ENCODE measurements around the gene C8G.

C8G gene

DNA sequence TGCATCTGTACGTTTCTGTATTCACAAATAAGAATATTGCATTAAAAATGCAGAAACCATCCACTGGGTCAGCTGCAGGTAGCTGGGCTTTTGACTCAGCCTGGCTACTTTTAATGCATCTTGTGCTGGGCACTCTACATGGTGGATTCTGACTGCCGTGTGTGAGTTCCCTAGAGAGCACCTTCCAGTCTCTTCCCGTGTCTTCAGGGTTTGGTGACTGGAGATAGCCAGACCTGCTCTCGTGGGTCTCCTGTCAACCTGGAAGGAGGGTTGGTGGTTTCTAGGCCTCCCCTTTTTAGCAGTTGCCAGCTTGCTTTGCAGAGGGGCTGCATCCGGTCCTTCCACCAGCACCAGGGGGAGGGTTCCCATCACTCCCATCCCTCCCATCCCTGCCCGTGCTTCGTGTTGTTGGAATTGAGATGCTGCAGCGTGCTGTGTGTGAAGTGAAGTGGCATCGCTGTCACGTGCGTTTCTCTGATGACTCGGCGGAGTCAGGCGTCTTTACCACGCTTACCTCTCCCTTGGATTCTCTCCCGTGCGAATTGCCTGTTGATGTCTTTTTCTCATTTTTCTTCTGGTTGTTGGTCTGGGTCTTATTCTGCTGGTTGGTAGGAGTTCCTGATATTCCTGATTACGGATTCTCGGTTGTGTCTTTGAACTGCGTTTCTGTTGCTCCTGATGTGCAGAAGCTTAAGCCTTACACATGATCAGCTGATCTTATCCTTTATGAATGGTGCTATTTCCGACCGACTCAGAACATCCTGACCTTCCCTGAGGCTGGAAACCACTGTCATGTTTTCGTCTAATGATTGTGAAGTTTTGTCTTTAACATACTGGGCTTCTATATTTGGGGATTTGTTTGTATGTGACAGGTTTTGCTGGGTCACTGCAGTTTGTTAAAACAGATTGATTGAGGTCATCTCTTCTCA is 17.4 kb upstream of the C8G start:
- TF ChIP-seq, protein P1, sequence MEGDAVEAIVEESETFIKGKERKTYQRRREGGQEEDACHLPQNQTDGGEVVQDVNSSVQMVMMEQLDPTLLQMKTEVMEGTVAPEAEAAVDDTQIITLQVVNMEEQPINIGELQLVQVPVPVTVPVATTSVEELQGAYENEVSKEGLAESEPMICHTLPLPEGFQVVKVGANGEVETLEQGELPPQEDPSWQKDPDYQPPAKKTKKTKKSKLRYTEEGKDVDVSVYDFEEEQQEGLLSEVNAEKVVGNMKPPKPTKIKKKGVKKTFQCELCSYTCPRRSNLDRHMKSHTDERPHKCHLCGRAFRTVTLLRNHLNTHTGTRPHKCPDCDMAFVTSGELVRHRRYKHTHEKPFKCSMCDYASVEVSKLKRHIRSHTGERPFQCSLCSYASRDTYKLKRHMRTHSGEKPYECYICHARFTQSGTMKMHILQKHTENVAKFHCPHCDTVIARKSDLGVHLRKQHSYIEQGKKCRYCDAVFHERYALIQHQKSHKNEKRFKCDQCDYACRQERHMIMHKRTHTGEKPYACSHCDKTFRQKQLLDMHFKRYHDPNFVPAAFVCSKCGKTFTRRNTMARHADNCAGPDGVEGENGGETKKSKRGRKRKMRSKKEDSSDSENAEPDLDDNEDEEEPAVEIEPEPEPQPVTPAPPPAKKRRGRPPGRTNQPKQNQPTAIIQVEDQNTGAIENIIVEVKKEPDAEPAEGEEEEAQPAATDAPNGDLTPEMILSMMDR (IDR thresholded peaks at IDR 0.05), result no peak
- no peak for TF ChIP-seq ZFX (IDR thresholded peaks at IDR 0.05; ENCODE audit: borderline replicate concordance)
- peak overlapping the region; percentile 29 for H3K27ac ChIP-seq

DNA sequence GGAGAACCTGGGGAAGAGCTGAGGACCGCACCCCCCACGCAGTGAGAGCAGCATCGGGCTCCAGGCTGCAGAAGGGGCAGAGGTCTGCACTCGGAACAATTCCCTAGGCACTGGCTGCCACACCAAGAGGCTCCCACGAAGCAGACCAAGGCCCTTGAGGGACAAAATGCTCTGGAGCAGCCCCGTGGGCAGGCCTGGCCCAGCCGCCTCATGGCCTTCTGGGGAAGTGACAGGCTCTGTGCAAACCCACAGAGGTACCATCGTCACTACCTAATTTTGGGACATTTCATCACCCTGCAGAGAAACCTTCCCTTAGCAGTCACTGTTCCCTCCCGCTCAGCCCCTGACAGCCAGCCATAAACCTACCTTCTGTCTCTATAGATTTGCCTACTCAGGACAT is 16.5 kb upstream of the C8G start:
- no peak for TF ChIP-seq ZFX (IDR thresholded peaks at IDR 0.05; ENCODE audit: borderline replicate concordance)
- TF ChIP-seq, protein P1 (IDR thresholded peaks at IDR 0.05), result no peak
- peak overlapping the region; percentile 29; the same call in 1 of the 2 replicates for H3K27ac ChIP-seq

DNA sequence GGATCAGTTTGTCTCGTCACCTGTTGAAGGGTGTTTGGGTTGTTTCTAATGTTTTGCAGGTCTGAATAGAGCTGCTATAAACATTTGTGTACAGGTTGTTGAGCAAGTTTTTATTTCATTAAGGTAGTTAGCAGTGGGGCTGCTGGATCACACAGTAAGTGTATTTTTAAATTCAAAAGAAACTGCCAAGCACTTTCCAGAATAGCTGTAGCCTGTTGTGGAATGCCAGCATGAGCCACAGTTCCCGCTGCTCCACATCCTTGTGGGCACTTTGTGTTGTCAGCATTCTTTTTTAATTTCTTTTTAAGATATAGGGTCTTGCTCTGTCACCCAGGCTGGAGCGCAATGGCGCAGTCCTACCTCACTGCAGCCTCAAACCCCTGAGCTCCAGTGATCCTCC is 15.0 kb upstream of the C8G start:
- TF ChIP-seq, protein P1 (IDR thresholded peaks at IDR 0.05), result no peak
- no peak for TF ChIP-seq ZFX (IDR thresholded peaks at IDR 0.05; ENCODE audit: borderline replicate concordance)
- H3K27ac ChIP-seq, result no peak overlapping the region

DNA sequence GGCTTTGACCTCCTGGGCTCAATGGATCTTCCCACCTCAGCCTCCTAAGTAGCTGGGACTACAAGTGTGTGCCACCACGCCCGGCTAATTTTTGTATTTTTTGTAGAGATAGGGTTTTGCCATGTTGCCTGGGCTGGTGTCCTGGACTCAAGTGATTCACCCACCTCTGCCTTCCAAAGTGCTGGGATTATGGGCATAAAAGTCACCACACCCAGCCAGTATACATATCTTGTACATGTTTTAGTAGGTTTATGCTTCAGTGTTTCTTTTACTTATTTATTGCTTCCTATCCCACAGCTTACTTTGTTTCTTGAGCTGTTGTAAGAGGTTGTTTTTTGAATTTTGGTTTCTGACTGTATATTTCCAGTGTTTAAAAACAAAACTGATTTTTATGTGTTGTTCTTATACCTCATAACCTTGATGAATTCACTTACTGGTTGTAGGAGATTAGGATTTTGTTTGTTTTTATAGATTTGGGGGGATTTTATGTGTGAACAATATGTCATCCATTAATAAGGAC is 13.4 kb upstream of the C8G start:
- TF ChIP-seq, protein P1 (IDR thresholded peaks at IDR 0.05), result no peak
- TF ChIP-seq ZFX (IDR thresholded peaks at IDR 0.05; ENCODE audit: borderline replicate concordance), result no peak
- no peak overlapping the region for H3K27ac ChIP-seq

DNA sequence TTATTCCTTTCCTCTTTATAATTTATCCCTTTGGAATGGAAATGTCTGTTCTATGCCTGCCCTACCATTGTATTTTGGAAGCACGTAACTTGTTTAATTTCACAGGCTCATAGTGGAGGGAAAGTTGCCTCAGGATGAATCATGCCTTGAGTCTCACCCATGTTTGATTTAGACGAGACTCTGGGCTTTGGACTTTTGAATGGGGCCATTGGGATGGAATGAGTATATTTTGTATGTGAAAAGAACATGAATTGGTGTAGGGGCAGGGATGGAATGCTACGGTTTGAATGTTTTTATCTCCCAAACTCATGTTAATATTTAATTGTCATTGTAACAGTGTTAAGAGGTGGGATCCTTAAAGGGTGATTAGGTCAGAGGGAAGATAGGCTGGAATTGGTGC is 10.8 kb upstream of the C8G start:
- H3K27ac ChIP-seq, result no peak overlapping the region
- TF ChIP-seq, protein P1 (IDR thresholded peaks at IDR 0.05), result no peak
- TF ChIP-seq ZFX (IDR thresholded peaks at IDR 0.05; ENCODE audit: borderline replicate concordance), result no peak

DNA sequence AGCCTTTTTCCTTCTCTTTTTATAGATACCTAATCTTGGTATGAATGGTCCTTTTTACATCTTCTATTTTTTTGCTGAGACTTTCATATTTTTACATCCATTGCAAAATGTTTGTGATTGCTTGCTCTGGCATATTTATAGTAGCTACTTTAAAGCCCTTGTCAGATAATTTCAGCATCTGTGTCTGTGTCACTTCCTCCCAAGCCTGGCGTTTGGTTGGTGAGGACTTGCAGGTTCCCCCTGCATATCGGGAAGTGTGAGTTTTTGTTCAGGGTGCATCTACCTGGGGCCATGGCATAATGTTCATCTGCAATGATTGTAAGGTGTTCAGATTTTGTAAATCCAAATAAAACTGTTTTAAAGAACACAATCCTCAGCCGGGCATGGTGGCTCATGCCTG is 9.4 kb upstream of the C8G start:
- TF ChIP-seq, protein P1 (IDR thresholded peaks at IDR 0.05), result no peak
- no peak for TF ChIP-seq ZFX (IDR thresholded peaks at IDR 0.05; ENCODE audit: borderline replicate concordance)

DNA sequence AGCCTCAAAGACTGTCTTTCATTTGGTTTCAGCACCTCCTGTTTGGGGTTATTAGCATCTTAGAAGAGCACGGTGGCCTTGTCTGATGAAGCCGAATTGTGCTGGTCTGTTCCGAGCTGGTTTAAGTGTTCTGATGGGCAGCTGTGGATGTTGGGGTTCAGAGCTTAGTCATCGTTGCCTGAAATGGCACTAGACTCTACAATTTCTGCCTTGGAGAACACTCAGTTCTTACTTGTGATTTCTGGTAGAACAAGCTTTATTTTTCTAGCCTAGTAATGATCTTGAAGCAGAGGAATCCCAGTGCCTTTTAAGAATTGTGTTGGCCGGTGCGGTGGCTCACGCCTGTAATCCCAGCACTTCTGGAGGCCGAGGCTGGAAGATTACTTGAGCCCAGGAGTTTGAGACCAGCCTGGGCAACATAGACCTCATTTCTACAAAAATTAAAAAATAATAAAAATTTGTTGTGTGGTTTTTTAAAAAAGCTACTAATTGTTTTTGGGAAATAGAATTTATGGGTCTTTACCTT is 8.3 kb upstream of the C8G start:
- H3K27ac ChIP-seq, result 0 out of 2 replicates have a peak overlapping the region, but pooled peaks have one; percentile 0
- no peak for TF ChIP-seq ZFX (IDR thresholded peaks at IDR 0.05; ENCODE audit: borderline replicate concordance)
- TF ChIP-seq, protein P1 (IDR thresholded peaks at IDR 0.05), result no peak

More for the DNA sequence above, 9.4 kb upstream of the C8G start:
- no peak overlapping the region for H3K27ac ChIP-seq

All from 22Rv1 (cell line).